ENCODE results near the gene SCN5A. TPM values are rescaled to one million over a fixed set of nuclear protein-coding genes. Genes with fewer than 3 reads are reported as not detected.

The SCN5A gene
- total RNA-seq, 1 experiment from 2014 or later: 11.5 TPM

- CTCF ChIA-PET: no interaction called here
- POLR2A ChIA-PET: no interaction called here
- BruUV-seq (replicated peaks): no TSS peak
Observed at GRCh38 chr3:38698760-38699159, 49.3 kb upstream of the SCN5A start.

More at GRCh38 chr3:38698760-38699159, 49.3 kb upstream of the SCN5A start:
- RAD21 ChIA-PET (ENCODE audit: low non-redundant PET in 1 of 2, low total read pairs in 2 of 2, uncharacterized antibody in 2 of 2, unreplicated experiment in 2 of 2): no interaction called here
- no peaks in the 10 kb centered on the region for H3K36me3 ChIP-seq (ENCODE audit: control insufficient read depth in 1 of 2, insufficient read depth in 2 of 2, low read length in 2 of 2)
- no peak overlapping the region for H3K9ac ChIP-seq (ENCODE audit: low read length)
- H3K27me3 ChIP-seq (ENCODE audit: insufficient read depth, low read length): peaks cover 18% of the 10 kb centered on the region; the same call in 1 of the 2 replicates
- no peaks in the 10 kb centered on the region for H4K20me1 ChIP-seq (ENCODE audit: insufficient read depth)
- H3K79me2 ChIP-seq (ENCODE audit: insufficient read depth, low read length): no peaks in the 10 kb centered on the region
- TF ChIP-seq EZH2 (IDR thresholded peaks at IDR 0.05) (no peak), SP1 (IDR thresholded peaks at IDR 0.05; ENCODE audit: low read depth) (no peak), SIN3A (IDR thresholded peaks at IDR 0.05; ENCODE audit: low read depth) (no peak), CTCF (IDR thresholded peaks at IDR 0.05 in 2 of 3, conservative IDR thresholded peaks at IDR 0.05 in 1 of 3; ENCODE audit: borderline replicate concordance in 1 of 3, insufficient read depth in 1 of 3, low read depth in 2 of 3, low read length in 2 of 3) (no peak), ZNF274 (IDR thresholded peaks at IDR 0.05; ENCODE audit: low read depth, low read length) (no peak), JUND (IDR thresholded peaks at IDR 0.05) (no peak), ELF1 (IDR thresholded peaks at IDR 0.05; ENCODE audit: borderline replicate concordance, low read depth) (no peak), TCF7L2 (IDR thresholded peaks at IDR 0.05; ENCODE audit: borderline replicate concordance, extremely low read depth, insufficient read depth, insufficient read length) (no peak), EGR1 (IDR thresholded peaks at IDR 0.05; ENCODE audit: low read depth) (no peak), RAD21 (IDR thresholded peaks at IDR 0.05; ENCODE audit: low read depth) (no peak), CEBPB (IDR thresholded peaks at IDR 0.05; ENCODE audit: low read depth) (no peak), CBX3 (IDR thresholded peaks at IDR 0.05; ENCODE audit: low read depth) (no peak)
- TF ChIP-seq, protein P1, sequence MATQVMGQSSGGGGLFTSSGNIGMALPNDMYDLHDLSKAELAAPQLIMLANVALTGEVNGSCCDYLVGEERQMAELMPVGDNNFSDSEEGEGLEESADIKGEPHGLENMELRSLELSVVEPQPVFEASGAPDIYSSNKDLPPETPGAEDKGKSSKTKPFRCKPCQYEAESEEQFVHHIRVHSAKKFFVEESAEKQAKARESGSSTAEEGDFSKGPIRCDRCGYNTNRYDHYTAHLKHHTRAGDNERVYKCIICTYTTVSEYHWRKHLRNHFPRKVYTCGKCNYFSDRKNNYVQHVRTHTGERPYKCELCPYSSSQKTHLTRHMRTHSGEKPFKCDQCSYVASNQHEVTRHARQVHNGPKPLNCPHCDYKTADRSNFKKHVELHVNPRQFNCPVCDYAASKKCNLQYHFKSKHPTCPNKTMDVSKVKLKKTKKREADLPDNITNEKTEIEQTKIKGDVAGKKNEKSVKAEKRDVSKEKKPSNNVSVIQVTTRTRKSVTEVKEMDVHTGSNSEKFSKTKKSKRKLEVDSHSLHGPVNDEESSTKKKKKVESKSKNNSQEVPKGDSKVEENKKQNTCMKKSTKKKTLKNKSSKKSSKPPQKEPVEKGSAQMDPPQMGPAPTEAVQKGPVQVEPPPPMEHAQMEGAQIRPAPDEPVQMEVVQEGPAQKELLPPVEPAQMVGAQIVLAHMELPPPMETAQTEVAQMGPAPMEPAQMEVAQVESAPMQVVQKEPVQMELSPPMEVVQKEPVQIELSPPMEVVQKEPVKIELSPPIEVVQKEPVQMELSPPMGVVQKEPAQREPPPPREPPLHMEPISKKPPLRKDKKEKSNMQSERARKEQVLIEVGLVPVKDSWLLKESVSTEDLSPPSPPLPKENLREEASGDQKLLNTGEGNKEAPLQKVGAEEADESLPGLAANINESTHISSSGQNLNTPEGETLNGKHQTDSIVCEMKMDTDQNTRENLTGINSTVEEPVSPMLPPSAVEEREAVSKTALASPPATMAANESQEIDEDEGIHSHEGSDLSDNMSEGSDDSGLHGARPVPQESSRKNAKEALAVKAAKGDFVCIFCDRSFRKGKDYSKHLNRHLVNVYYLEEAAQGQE (IDR thresholded peaks at IDR 0.05; ENCODE audit: low read depth): no peak
- TF ChIP-seq, protein P2, sequence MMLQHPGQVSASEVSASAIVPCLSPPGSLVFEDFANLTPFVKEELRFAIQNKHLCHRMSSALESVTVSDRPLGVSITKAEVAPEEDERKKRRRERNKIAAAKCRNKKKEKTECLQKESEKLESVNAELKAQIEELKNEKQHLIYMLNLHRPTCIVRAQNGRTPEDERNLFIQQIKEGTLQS (IDR thresholded peaks at IDR 0.05): no peak
- TF ChIP-seq, protein P3, sequence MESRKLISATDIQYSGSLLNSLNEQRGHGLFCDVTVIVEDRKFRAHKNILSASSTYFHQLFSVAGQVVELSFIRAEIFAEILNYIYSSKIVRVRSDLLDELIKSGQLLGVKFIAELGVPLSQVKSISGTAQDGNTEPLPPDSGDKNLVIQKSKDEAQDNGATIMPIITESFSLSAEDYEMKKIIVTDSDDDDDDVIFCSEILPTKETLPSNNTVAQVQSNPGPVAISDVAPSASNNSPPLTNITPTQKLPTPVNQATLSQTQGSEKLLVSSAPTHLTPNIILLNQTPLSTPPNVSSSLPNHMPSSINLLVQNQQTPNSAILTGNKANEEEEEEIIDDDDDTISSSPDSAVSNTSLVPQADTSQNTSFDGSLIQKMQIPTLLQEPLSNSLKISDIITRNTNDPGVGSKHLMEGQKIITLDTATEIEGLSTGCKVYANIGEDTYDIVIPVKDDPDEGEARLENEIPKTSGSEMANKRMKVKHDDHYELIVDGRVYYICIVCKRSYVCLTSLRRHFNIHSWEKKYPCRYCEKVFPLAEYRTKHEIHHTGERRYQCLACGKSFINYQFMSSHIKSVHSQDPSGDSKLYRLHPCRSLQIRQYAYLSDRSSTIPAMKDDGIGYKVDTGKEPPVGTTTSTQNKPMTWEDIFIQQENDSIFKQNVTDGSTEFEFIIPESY (IDR thresholded peaks at IDR 0.05; ENCODE audit: extremely low read depth, insufficient replicate concordance, low read length): no peak
- ATAC-seq (no peak), DNase-seq (ENCODE audit: low read depth, low spot score) (no peak)
- no peaks in the 10 kb centered on the region for H3K4me1 ChIP-seq (ENCODE audit: control insufficient read depth in 1 of 2, insufficient read depth in 2 of 2, low read length in 2 of 2)
- intact Hi-C loops (cut with micrococcal nuclease): no loop called here
- H3K9me3 ChIP-seq (ENCODE audit: control insufficient read depth in 1 of 2, insufficient read depth in 1 of 2, low read depth in 1 of 2, low read length in 2 of 2): no peaks in the 10 kb centered on the region
- no peak overlapping the region for H3K4me2 ChIP-seq (ENCODE audit: low read length)
- H3K9me2 ChIP-seq (ENCODE audit: insufficient read depth): no peaks in the 10 kb centered on the region
- no peak overlapping the region for H3K27ac ChIP-seq (ENCODE audit: low read depth, low read length)
- no peak overlapping the region for H3K4me3 ChIP-seq (replicated peaks in 1 of 2; ENCODE audit: low read depth in 1 of 2, low read length in 2 of 2)
- no peak overlapping the region for H2AFZ ChIP-seq (ENCODE audit: low read depth, low read length, poor library complexity, severe bottlenecking)
